Kidney (tissue), 14 donors: ENCODE data around the gene SLC24A4. TPM values are rescaled to one million over a fixed set of nuclear protein-coding genes. Genes with fewer than 3 reads are reported as not detected.

Experiments used
- DNase-seq, 5 donors: peaks; one replicate each; pipeline ENCODE4 v3.0.0-alpha.2; 2013 to 2020
- FAIRE-seq: peaks from 2 replicates; lab custom pipeline; 2012; peaks lifted over from hg19 to GRCh38; lab: Jason Lieb, UNC
- H3K27ac ChIP-seq, 2 donors: one replicate each; pipeline ENCODE4 v1.7.0; 2013; ENCODE audit warnings: low read depth in 2 of 2, low read length in 2 of 2, inconsistent platforms in 1 of 2
- H3K27me3 ChIP-seq: one replicate; pipeline ENCODE4 v1.7.1; 2013; ENCODE audit warnings: low read length, inconsistent platforms; ENCODE audit not compliant: control insufficient read depth, insufficient read depth
- H3K36me3 ChIP-seq, 3 donors: one replicate each; pipeline versions ENCODE4 v1.7.0 to v1.7.1; 2013; ENCODE audit warnings: low read length in 3 of 3, control low read depth in 1 of 3, inconsistent platforms in 1 of 3; ENCODE audit not compliant: insufficient read depth in 3 of 3, control insufficient read depth in 2 of 3
- H3K4me1 ChIP-seq, 3 donors: one replicate each; pipeline versions ENCODE4 v1.7.0 to v1.7.1; 2013; ENCODE audit warnings: low read length in 3 of 3, inconsistent platforms in 1 of 3, low read depth in 1 of 3; ENCODE audit not compliant: control insufficient read depth in 2 of 3, insufficient read depth in 2 of 3
- H3K4me3 ChIP-seq, 3 donors: one replicate each; pipeline versions ENCODE4 v1.7.0 to v1.8.1; 2013; ENCODE audit warnings: low read length in 3 of 3, control low read depth in 1 of 3, inconsistent platforms in 1 of 3
- H3K9ac ChIP-seq, 3 donors: one replicate each; pipeline versions ENCODE4 v1.7.0 to v1.7.1; 2013; ENCODE audit warnings: low read length in 3 of 3, control low read depth in 1 of 3, inconsistent platforms in 1 of 3
- H3K9me3 ChIP-seq, 3 donors: one replicate each; pipeline versions ENCODE4 v1.7.0 to v1.7.1; 2013; ENCODE audit warnings: low read length in 3 of 3, control low read depth in 1 of 3, inconsistent platforms in 1 of 3; ENCODE audit not compliant: control insufficient read depth in 2 of 3, insufficient read depth in 1 of 3
- intact Hi-C: fragments of 100-400 bp; cut with DNase I; formaldehyde crosslinking; loops from one replicate; pipeline ENCODE4 v1.11.1; 2022
- polyA plus RNA-seq: library from polyadenylated mRNA; stranded (reverse); fragments of 350-450 nt; fragmentation: Illumina TruSeq; extraction: RNeasy Lipid Tissue Mini Kit (QIAGEN cat#74804); gene quantifications from one replicate; pipeline ENCODE4 v1.2.3, GENCODE V29; 2014; ENCODE audit warnings: low read depth, low replicate concordance; ENCODE audit not compliant: insufficient read depth
- total RNA-seq: library from RNA; stranded (reverse); fragmentation: NEBNext Ultra II Directional; extraction: Animal tissue kit (Norgen Biotek cat#: 25700); gene quantifications from one replicate; pipeline ENCODE4 v1.2.1, GENCODE V29; 2021
- TF ChIP-seq, protein P1 (sequence below): IDR thresholded peaks from 3 replicates; pipeline ENCODE4 v1.5.1; 2012; ENCODE audit warnings: mild to moderate bottlenecking, moderate library complexity, borderline replicate concordance; ENCODE audit not compliant: insufficient read depth; ENCODE audit errors: extremely low read depth
- donor health status: control.
- donor health status: control.
- donor health status: control.
- donor health status: control.
- donor health status: control.
- donor health status: DM: yes; HTN: yes; CAD: no.
- donor health status: Normal renal cell carcinoma (clear cell type).

SLC24A4 gene
- total and polyA plus RNA-seq, 2 donors from 2014 or later, result 0.32 to 0.85 TPM

DNA sequence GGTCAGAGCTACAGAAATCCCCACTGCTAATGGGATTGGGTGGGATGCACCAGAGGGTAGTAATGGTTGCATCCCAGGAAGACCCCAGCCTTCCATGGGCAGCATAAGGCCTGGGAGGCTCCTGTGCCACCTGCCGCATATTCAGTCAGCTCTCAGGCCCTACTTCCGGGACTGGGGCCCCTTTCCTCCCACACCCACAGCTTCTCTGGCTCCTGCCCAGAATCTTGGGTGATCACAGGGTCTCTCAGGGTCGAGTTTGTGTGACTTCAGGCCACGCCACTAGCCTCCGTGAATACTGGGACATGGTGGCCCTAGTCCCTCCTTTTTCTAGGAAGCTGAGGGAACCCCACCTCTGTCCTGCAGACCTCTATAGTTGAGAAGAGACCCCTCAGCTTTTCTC, 123.8 kb downstream of the SLC24A4 start:
- intact Hi-C loops, result no loop called here
- no peak overlapping the region for H3K4me3 ChIP-seq
- no peaks in the 10 kb centered on the region for H3K4me1 ChIP-seq
- H3K27ac ChIP-seq, result no peak overlapping the region
- H3K9ac ChIP-seq, result no peak overlapping the region
- DNase-seq (no peak), FAIRE-seq (no peak)
- no peaks in the 10 kb centered on the region for H3K27me3 ChIP-seq
- H3K9me3 ChIP-seq, result peaks cover 0 to 6% (median 0%) of the 10 kb centered on the region in 3 donors
- H3K36me3 ChIP-seq, result no peaks in the 10 kb centered on the region
- TF ChIP-seq, protein P1, sequence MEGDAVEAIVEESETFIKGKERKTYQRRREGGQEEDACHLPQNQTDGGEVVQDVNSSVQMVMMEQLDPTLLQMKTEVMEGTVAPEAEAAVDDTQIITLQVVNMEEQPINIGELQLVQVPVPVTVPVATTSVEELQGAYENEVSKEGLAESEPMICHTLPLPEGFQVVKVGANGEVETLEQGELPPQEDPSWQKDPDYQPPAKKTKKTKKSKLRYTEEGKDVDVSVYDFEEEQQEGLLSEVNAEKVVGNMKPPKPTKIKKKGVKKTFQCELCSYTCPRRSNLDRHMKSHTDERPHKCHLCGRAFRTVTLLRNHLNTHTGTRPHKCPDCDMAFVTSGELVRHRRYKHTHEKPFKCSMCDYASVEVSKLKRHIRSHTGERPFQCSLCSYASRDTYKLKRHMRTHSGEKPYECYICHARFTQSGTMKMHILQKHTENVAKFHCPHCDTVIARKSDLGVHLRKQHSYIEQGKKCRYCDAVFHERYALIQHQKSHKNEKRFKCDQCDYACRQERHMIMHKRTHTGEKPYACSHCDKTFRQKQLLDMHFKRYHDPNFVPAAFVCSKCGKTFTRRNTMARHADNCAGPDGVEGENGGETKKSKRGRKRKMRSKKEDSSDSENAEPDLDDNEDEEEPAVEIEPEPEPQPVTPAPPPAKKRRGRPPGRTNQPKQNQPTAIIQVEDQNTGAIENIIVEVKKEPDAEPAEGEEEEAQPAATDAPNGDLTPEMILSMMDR, result no peak

DNA sequence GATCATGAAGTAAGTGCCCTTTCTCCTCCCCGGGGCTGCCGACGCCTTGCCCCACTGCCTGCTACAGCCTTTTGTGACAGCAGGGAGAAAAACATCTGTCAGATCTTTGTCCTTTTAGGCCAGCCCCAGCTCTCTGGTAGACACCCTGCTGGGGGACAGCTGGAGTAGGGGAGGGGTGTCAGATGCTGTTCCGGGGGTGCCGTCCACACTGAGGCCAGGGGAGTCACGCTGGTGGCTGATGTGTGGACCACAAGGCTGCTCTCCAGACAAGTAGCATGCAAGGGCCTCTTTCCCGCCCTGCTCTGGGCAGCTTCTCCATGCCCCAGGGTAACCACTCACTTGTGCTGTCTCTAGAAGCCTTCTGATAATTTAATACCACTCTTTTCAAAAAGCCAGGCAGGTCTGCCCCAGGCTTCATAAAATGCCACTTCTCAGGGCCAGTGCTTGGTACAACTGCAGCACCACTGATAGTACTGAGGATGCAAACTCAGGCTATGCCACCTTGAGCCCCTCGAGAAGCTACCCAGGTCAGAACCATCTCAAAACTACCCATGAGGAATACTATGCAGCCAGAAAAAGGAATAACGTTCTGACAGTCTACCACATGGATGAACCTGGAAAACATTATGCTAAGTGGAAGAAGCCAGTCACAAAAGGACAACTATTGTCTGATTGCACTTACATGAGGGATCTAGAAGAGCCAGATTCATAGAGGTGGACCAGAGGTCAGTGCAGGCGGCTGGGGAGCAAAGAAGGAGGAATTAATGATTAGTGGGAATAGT, 124.6 kb downstream of the SLC24A4 start:
- DNase-seq, result no peak
- no peak for FAIRE-seq

DNA sequence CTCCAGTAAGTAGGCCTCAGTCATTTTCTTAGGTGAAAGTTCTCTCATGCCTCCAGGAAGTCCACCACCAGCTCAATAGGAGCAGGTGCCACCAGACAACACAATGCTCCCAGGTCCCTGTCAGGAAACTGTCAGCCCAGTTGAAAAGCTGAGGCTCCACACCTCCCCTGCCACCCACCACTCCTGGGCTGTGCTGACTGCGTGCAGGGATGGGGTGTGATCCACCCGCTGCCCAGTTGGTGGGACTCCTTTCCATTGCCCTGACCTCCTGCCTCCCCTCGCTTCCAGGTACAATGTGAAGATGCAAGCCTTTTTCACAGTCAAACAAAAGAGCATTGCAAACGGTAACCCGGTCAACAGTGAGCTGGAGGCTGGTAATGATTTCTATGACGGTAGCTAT, 125.8 kb downstream of the SLC24A4 start:
- no peak for FAIRE-seq

More for the DNA sequence above, 124.6 kb downstream of the SLC24A4 start:
- TF ChIP-seq, protein P1, result no peak
- Histone ChIP-seq H3K4me1 (no peaks in the 10 kb centered on the region), H3K4me3 (no peak overlapping the region), H3K9me3 (peaks cover 0 to 6% (median 0%) of the 10 kb centered on the region in 3 donors), H3K27me3 (no peaks in the 10 kb centered on the region), H3K27ac (no peak overlapping the region), H3K36me3 (no peaks in the 10 kb centered on the region), H3K9ac (no peak overlapping the region)
- intact Hi-C loops, result no loop called here

More for the DNA sequence above, 125.8 kb downstream of the SLC24A4 start:
- TF ChIP-seq, protein P1, result no peak
- Histone ChIP-seq H3K9ac (no peak overlapping the region), H3K9me3 (peaks cover 0 to 6% (median 0%) of the 10 kb centered on the region in 3 donors), H3K4me1 (no peaks in the 10 kb centered on the region), H3K27me3 (no peaks in the 10 kb centered on the region), H3K4me3 (no peak overlapping the region), H3K36me3 (no peaks in the 10 kb centered on the region), H3K27ac (no peak overlapping the region)
- intact Hi-C loops, result no loop called here
- no peak for DNase-seq
